OCI-LY7 (cell line): Measurements from ENCODE around the gene CDH19. TPM values are rescaled to one million over a fixed set of nuclear protein-coding genes. Genes with fewer than 3 reads are reported as not detected.

Experiments
- BruUV-seq: library from RNA; stranded (reverse); fragments of 400-500 nt; replicated peaks from 2 replicates; lab custom pipeline; 2021; lab: Mats Ljungman, UMichigan
- CTCF ChIA-PET: fragments of 300-600 bp; sonication (Branson Sonifier 250); formaldehyde crosslinking; loops from one replicate; lab custom pipeline; 2022; ENCODE audit warnings: antibody characterized with exemption; ENCODE audit not compliant: unreplicated experiment; lab: Charles Lee
- POLR2A ChIA-PET: fragments of 300-600 bp; sonication (Branson Sonifier 250); formaldehyde crosslinking; loops from one replicate; lab custom pipeline; 2022; ENCODE audit warnings: antibody characterized with exemption; lab: Charles Lee
- DNase-seq: peaks from one replicate; pipeline ENCODE4 v3.0.0-alpha.2; 2015; ENCODE audit warnings: low spot score
- H2AFZ ChIP-seq: fragments of 200-600 bp; sonication (generic), shearing (Covaris generic); 2 replicates; pipeline ENCODE4 v1.6.1; 2014; ENCODE audit warnings: mild to moderate bottlenecking, antibody characterized with exemption, low read length, moderate library complexity
- H3K27ac ChIP-seq: fragments of 200-600 bp; sonication (generic); 2 replicates; pipeline ENCODE4 v1.5.1; 2014; ENCODE audit warnings: mixed run types, low read depth, mild to moderate bottlenecking, moderate library complexity, low read length, inconsistent platforms; ENCODE audit not compliant: poor library complexity, severe bottlenecking
- H3K36me3 ChIP-seq: fragments of 200-600 bp; sonication (generic); 2 replicates; pipeline ENCODE4 v1.6.1; 2014; ENCODE audit warnings: mild to moderate bottlenecking, antibody characterized with exemption, low read length, moderate library complexity, mixed read lengths; ENCODE audit not compliant: insufficient read depth
- H3K4me1 ChIP-seq: fragments of 200-600 bp; sonication (generic); 2 replicates; pipeline ENCODE4 v1.5.1; 2014; ENCODE audit warnings: mild to moderate bottlenecking, low read length; ENCODE audit not compliant: insufficient read depth, poor library complexity, severe bottlenecking
- H3K4me2 ChIP-seq: fragments of 200-600 bp; sonication (generic); 2 replicates; pipeline ENCODE4 v1.6.1; 2014; ENCODE audit warnings: mild to moderate bottlenecking, low read length
- H3K4me3 ChIP-seq: fragments of 200-600 bp; sonication (generic); 2 replicates; pipeline ENCODE4 v1.5.1; 2014; ENCODE audit warnings: mild to moderate bottlenecking, low read depth, low read length; ENCODE audit not compliant: poor library complexity, severe bottlenecking
- H3K79me2 ChIP-seq: fragments of 200-600 bp; sonication (generic); 2 replicates; pipeline ENCODE4 v1.6.1; 2016; ENCODE audit warnings: low read depth, mild to moderate bottlenecking, low read length, moderate library complexity, mixed read lengths; ENCODE audit not compliant: insufficient read depth
- H3K9me2 ChIP-seq: fragments of 200-600 bp; sonication (generic); 2 replicates; pipeline ENCODE4 v1.6.1; 2016; ENCODE audit warnings: mild to moderate bottlenecking, low read length, mixed read lengths; ENCODE audit not compliant: insufficient read depth
- H3K9me3 ChIP-seq: fragments of 200-600 bp; sonication (generic); 2 replicates; pipeline ENCODE4 v1.6.1; 2014; ENCODE audit warnings: mild to moderate bottlenecking, mixed run types, low read length, mixed read lengths
- H4K20me1 ChIP-seq: fragments of 200-600 bp; sonication (generic); 2 replicates; pipeline ENCODE4 v1.6.1; 2014; ENCODE audit warnings: mild to moderate bottlenecking, antibody characterized with exemption, low read length, moderate library complexity, mixed read lengths; ENCODE audit not compliant: insufficient read depth
- EZH2phosphoT487 ChIP-seq: fragments of 200-600 bp; sonication (generic); IDR thresholded peaks from 2 replicates; pipeline ENCODE4 v1.6.1; 2018; ENCODE audit warnings: low read depth, borderline replicate concordance, mild to moderate bottlenecking, mixed run types, antibody characterized with exemption, low read length, moderate library complexity, mixed read lengths
- intact Hi-C: fragments of 100-400 bp; cut with micrococcal nuclease; formaldehyde crosslinking; loops from one replicate; pipeline ENCODE4 v1.10.0; 2022; ENCODE audit not compliant: unreplicated experiment
- total RNA-seq, 2 experiments: library from RNA; depleted of rRNA in 1 of 2; stranded (reverse); fragments of >200 nt in 1 of 2; shearing (Covaris generic) in 1 of 2; gene quantifications; 2 replicates each; pipeline ENCODE4 v1.2.3, GENCODE V29; 2014 to 2022
- TF ChIP-seq, protein P1 (sequence below): fragments of 200-600 bp; sonication (generic); conservative IDR thresholded peaks from 2 replicates; pipeline ENCODE4 v1.5.1; 2014; ENCODE audit warnings: mild to moderate bottlenecking, antibody characterized with exemption, low read length, moderate library complexity, mixed read lengths

The CDH19 gene
- total RNA-seq, 2 experiments from 2014 or later = not detected

GRCh38 chr18:66566616-66567015, 37.3 kb downstream of the CDH19 start:
- Histone ChIP-seq H3K4me2 (no peak overlapping the region), H3K36me3 (no peaks in the 10 kb centered on the region), H3K9me3 (no peaks in the 10 kb centered on the region), H3K4me3 (no peak overlapping the region), H2AFZ (no peak overlapping the region), H4K20me1 (no peaks in the 10 kb centered on the region), H3K79me2 (no peaks in the 10 kb centered on the region), H3K9me2 (no peaks in the 10 kb centered on the region), H3K4me1 (no peaks in the 10 kb centered on the region), H3K27ac (no peak overlapping the region)
- no peak for DNase-seq
- no peak for TF ChIP-seq EZH2phosphoT487
- TF ChIP-seq, protein P1, sequence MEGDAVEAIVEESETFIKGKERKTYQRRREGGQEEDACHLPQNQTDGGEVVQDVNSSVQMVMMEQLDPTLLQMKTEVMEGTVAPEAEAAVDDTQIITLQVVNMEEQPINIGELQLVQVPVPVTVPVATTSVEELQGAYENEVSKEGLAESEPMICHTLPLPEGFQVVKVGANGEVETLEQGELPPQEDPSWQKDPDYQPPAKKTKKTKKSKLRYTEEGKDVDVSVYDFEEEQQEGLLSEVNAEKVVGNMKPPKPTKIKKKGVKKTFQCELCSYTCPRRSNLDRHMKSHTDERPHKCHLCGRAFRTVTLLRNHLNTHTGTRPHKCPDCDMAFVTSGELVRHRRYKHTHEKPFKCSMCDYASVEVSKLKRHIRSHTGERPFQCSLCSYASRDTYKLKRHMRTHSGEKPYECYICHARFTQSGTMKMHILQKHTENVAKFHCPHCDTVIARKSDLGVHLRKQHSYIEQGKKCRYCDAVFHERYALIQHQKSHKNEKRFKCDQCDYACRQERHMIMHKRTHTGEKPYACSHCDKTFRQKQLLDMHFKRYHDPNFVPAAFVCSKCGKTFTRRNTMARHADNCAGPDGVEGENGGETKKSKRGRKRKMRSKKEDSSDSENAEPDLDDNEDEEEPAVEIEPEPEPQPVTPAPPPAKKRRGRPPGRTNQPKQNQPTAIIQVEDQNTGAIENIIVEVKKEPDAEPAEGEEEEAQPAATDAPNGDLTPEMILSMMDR = no peak
- intact Hi-C loops = no loop called here
- POLR2A ChIA-PET = no interaction called here
- CTCF ChIA-PET = no interaction called here
- no TSS peak for BruUV-seq

DNA sequence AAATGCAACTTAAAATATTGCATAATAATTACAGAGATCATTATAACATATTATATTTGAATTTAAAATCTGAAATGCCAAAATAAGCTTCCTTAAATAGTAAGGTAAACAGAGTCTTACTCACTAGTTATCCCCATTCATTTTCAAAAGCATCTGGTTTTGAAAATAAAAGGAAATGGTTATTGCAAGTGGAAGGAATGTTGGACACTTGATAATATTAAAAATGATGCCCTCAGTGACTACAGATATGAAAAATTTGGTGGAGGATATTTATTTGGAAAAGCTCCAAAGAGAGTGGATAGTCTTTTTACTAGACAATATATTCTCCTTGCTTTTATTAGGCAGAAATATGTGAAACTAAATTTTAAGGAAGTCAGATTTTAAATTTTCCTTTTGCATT, 39.7 kb downstream of the CDH19 start:
- Histone ChIP-seq H3K9me3 (no peaks in the 10 kb centered on the region), H3K36me3 (no peaks in the 10 kb centered on the region), H4K20me1 (no peaks in the 10 kb centered on the region), H3K4me2 (no peak overlapping the region), H3K9me2 (no peaks in the 10 kb centered on the region), H3K4me1 (no peaks in the 10 kb centered on the region), H3K79me2 (no peaks in the 10 kb centered on the region), H2AFZ (no peak overlapping the region), H3K4me3 (no peak overlapping the region), H3K27ac (no peak overlapping the region)
- DNase-seq = no peak
- POLR2A ChIA-PET = no interaction called here
- TF ChIP-seq EZH2phosphoT487 = no peak
- TF ChIP-seq, protein P1 = no peak
- CTCF ChIA-PET = no interaction called here
- intact Hi-C loops = no loop called here
- BruUV-seq = no TSS peak

DNA sequence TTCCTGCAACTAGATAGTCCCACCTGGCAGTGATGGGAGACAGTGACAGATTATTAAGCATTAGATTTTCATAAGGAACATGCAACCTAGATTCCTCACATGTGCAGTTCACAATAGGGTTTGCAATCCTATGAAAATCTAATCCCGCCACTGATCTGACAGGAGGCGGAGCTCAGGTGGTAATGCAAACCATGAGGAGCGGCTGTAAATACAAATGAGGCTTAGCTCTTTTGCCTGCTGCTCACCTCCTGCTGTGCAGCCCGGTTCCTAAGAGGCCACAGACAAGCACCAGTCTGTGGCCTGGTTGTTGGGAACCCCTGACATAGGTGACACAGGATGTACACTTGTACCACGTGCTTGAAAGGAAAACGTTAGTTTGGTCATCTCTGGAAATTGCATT, 41.6 kb downstream of the CDH19 start:
- ChIA-PET CTCF (no interaction called here), POLR2A (no interaction called here)
- intact Hi-C loops = no loop called here
- DNase-seq = no peak
- Histone ChIP-seq H3K79me2 (no peaks in the 10 kb centered on the region), H3K9me2 (no peaks in the 10 kb centered on the region), H4K20me1 (no peaks in the 10 kb centered on the region), H3K36me3 (no peaks in the 10 kb centered on the region), H3K4me3 (no peak overlapping the region), H2AFZ (no peak overlapping the region), H3K4me1 (no peaks in the 10 kb centered on the region), H3K27ac (no peak overlapping the region), H3K4me2 (no peak overlapping the region), H3K9me3 (no peaks in the 10 kb centered on the region)
- no peak for TF ChIP-seq EZH2phosphoT487
- TF ChIP-seq, protein P1 = no peak
- no TSS peak for BruUV-seq
